Measurements from ENCODE around the gene ZXDC.

The ZXDC gene

GRCh38 chr3:126476166-126477060 lies 722 bp upstream of the ZXDC start:
- peak; percentile 33 for DNase-seq (ENCODE audit: low read depth, low spot score)
- peak overlapping the region; percentile 93 for H3K27ac ChIP-seq

- DNase-seq (ENCODE audit: low read depth, low spot score): no peak
- peak overlapping the region; percentile 93 for H3K27ac ChIP-seq
Measured at GRCh38 chr3:126474498-126475412, 936 bp downstream of the ZXDC start.

- no peak for DNase-seq (ENCODE audit: low read depth, low spot score)
- no peak overlapping the region for H3K27ac ChIP-seq
Measured at GRCh38 chr3:126473292-126474168, 2.2 kb downstream of the ZXDC start.

GRCh38 chr3:126472277-126473006 lies 3.2 kb downstream of the ZXDC start:
- H3K27ac ChIP-seq: peak overlapping the region; percentile 39
- peak; percentile 89 for DNase-seq (ENCODE audit: low read depth, low spot score)

GRCh38 chr3:126469479-126469878 lies 6.2 kb downstream of the ZXDC start:
- no peak for DNase-seq (ENCODE audit: low read depth, low spot score)
- H3K27ac ChIP-seq: no peak overlapping the region

- DNase-seq (ENCODE audit: low read depth, low spot score): no peak
- no peak overlapping the region for H3K27ac ChIP-seq
Measured at GRCh38 chr3:126468028-126468891, 7.4 kb downstream of the ZXDC start.

GRCh38 chr3:126467611-126467955 lies 8.1 kb downstream of the ZXDC start:
- H3K27ac ChIP-seq: no peak overlapping the region
- no peak for DNase-seq (ENCODE audit: low read depth, low spot score)

GRCh38 chr3:126466886-126467610 lies 8.6 kb downstream of the ZXDC start:
- DNase-seq (ENCODE audit: low read depth, low spot score): no peak
- no peak overlapping the region for H3K27ac ChIP-seq

- no peak overlapping the region for H3K27ac ChIP-seq
- DNase-seq (ENCODE audit: low read depth, low spot score): no peak
Measured at GRCh38 chr3:126465928-126466544, 9.7 kb downstream of the ZXDC start.

GRCh38 chr3:126464997-126465396 lies 10.7 kb downstream of the ZXDC start:
- DNase-seq (ENCODE audit: low read depth, low spot score): no peak
- no peak overlapping the region for H3K27ac ChIP-seq

- no peak overlapping the region for H3K27ac ChIP-seq
- DNase-seq (ENCODE audit: low read depth, low spot score): no peak
Measured at GRCh38 chr3:126464494-126464893, 11.2 kb downstream of the ZXDC start.

GRCh38 chr3:126464093-126464492 lies 11.6 kb downstream of the ZXDC start:
- no peak overlapping the region for H3K27ac ChIP-seq

GRCh38 chr3:126463521-126463920 lies 12.2 kb downstream of the ZXDC start:
- no peak for DNase-seq (ENCODE audit: low read depth, low spot score)

More at GRCh38 chr3:126464093-126464492, 11.6 kb downstream of the ZXDC start:
- DNase-seq (ENCODE audit: low read depth, low spot score): no peak

GRCh38 chr3:126461450-126462070 lies 14.1 kb downstream of the ZXDC start:
- H3K27ac ChIP-seq: no peak overlapping the region
- no peak for DNase-seq (ENCODE audit: low read depth, low spot score)

More at GRCh38 chr3:126463521-126463920, 12.2 kb downstream of the ZXDC start:
- no peak overlapping the region for H3K27ac ChIP-seq

GRCh38 chr3:126460381-126460780 lies 15.3 kb downstream of the ZXDC start:
- no peak overlapping the region for H3K27ac ChIP-seq
- DNase-seq (ENCODE audit: low read depth, low spot score): no peak

GRCh38 chr3:126459763-126460127 lies 15.9 kb downstream of the ZXDC start:
- no peak overlapping the region for H3K27ac ChIP-seq
- no peak for DNase-seq (ENCODE audit: low read depth, low spot score)

- no peak overlapping the region for H3K27ac ChIP-seq
- DNase-seq (ENCODE audit: low read depth, low spot score): no peak
Measured at GRCh38 chr3:126459111-126459762, 16.5 kb downstream of the ZXDC start.

Measured in epithelial cell of prostate (primary cell).